ENCODE results near the gene PLD1.

- no peak for TF ChIP-seq RAD21 (IDR thresholded peaks at IDR 0.05)
- no peak for TF ChIP-seq CTCF (IDR thresholded peaks at IDR 0.05; ENCODE audit: low read depth, low read length, missing input control)
Measured at GRCh38 chr3:171776411-171776810, 33.9 kb downstream of the PLD1 start.
